ENCODE measurements around the gene TBC1D30.

Gene TBC1D30

DNA sequence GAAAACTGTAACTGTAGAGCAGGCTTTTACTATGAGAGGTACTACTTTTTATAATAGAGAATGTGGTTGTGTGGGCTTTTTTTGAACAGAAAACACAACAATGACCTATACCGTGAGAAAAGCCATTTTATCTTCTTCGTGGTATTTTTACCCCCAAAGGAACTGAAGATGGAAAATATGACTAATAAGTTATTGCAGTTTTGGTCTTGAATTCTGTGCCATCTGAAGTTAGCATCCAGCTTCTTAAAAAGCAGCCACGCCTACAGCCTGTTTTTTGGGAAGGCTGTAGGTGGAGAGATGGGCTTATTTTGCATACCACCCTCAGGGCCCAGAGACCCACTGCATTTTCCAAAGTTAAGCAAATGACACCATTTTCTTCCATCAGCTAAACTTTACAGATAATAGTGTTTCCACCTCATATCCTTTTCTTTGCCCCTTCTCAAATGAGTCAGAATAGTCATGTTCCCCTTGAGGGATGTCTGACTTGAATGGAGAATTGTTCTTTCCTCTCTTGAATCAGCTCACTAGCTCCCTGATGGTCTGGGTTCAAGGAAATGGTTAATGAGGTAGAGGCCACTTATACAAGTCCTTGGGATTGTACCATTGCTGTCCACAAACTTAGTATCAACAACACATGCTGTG, 53.0 kb downstream of the TBC1D30 start:
- H3K4me2 ChIP-seq (ENCODE audit: low read depth, low read length, poor library complexity, severe bottlenecking): no peak overlapping the region
- H2AFZ ChIP-seq (ENCODE audit: low read depth, low read length, severe bottlenecking): no peak overlapping the region
- TF ChIP-seq, protein P1, sequence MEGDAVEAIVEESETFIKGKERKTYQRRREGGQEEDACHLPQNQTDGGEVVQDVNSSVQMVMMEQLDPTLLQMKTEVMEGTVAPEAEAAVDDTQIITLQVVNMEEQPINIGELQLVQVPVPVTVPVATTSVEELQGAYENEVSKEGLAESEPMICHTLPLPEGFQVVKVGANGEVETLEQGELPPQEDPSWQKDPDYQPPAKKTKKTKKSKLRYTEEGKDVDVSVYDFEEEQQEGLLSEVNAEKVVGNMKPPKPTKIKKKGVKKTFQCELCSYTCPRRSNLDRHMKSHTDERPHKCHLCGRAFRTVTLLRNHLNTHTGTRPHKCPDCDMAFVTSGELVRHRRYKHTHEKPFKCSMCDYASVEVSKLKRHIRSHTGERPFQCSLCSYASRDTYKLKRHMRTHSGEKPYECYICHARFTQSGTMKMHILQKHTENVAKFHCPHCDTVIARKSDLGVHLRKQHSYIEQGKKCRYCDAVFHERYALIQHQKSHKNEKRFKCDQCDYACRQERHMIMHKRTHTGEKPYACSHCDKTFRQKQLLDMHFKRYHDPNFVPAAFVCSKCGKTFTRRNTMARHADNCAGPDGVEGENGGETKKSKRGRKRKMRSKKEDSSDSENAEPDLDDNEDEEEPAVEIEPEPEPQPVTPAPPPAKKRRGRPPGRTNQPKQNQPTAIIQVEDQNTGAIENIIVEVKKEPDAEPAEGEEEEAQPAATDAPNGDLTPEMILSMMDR (IDR thresholded peaks at IDR 0.05; ENCODE audit: insufficient read depth, low read length, poor library complexity, severe bottlenecking): no peak
- no peak for TF ChIP-seq EZH2phosphoT487 (conservative IDR thresholded peaks at IDR 0.05; ENCODE audit: low read length)
- H4K20me1 ChIP-seq (ENCODE audit: low read depth, low read length): no peaks in the 10 kb centered on the region
- no peaks in the 10 kb centered on the region for H3K27me3 ChIP-seq (ENCODE audit: low read length)
- H3F3A ChIP-seq (ENCODE audit: insufficient read depth): no peaks in the 10 kb centered on the region
- H3K9ac ChIP-seq (ENCODE audit: low read length): no peak overlapping the region
- H3K4me3 ChIP-seq (ENCODE audit: insufficient read depth, low read length, poor library complexity, severe bottlenecking): no peak overlapping the region
- no peaks in the 10 kb centered on the region for H3K79me2 ChIP-seq (ENCODE audit: insufficient read depth, low read length)
- no peaks in the 10 kb centered on the region for H3K9me3 ChIP-seq (ENCODE audit: insufficient read depth, low read length)
- H3K27ac ChIP-seq (ENCODE audit: low read depth, low read length): no peak overlapping the region
- H3K36me3 ChIP-seq (ENCODE audit: low read length): no peaks in the 10 kb centered on the region
- H3K9me2 ChIP-seq (replicated peaks; ENCODE audit: insufficient read depth, low read length): no peaks in the 10 kb centered on the region

DNA sequence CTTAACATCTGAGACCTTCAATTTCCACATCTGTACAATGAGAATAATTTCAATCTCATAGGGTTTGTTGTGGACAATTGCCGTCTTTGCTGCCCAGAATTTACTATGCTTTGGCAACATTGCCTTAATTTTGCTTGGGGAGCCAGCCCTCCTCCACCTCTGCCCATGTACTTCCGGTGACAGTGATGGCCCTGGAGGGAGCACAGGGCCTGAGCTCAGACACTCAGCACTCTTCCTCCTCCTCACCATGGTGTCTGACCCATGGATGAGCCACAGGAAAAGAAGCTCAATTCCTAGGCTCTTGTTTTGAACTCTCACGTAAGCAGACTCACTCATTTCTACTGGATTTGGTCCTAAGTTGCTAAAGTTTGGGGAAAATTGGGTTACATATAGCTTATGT, 58.2 kb downstream of the TBC1D30 start:
- Histone ChIP-seq H3K9ac (ENCODE audit: low read length) (no peak overlapping the region), H2AFZ (ENCODE audit: low read depth, low read length, severe bottlenecking) (no peak overlapping the region), H3K4me3 (ENCODE audit: insufficient read depth, low read length, poor library complexity, severe bottlenecking) (no peak overlapping the region), H3K9me2 (replicated peaks; ENCODE audit: insufficient read depth, low read length) (no peaks in the 10 kb centered on the region), H3K27ac (ENCODE audit: low read depth, low read length) (no peak overlapping the region), H4K20me1 (ENCODE audit: low read depth, low read length) (no peaks in the 10 kb centered on the region), H3F3A (ENCODE audit: insufficient read depth) (no peaks in the 10 kb centered on the region), H3K36me3 (ENCODE audit: low read length) (no peaks in the 10 kb centered on the region), H3K79me2 (ENCODE audit: insufficient read depth, low read length) (no peaks in the 10 kb centered on the region), H3K27me3 (ENCODE audit: low read length) (no peaks in the 10 kb centered on the region), H3K4me2 (ENCODE audit: low read depth, low read length, poor library complexity, severe bottlenecking) (no peak overlapping the region), H3K9me3 (ENCODE audit: insufficient read depth, low read length) (no peaks in the 10 kb centered on the region)
- TF ChIP-seq, protein P1 (IDR thresholded peaks at IDR 0.05; ENCODE audit: insufficient read depth, low read length, poor library complexity, severe bottlenecking): no peak
- no peak for TF ChIP-seq EZH2phosphoT487 (conservative IDR thresholded peaks at IDR 0.05; ENCODE audit: low read length)

DNA sequence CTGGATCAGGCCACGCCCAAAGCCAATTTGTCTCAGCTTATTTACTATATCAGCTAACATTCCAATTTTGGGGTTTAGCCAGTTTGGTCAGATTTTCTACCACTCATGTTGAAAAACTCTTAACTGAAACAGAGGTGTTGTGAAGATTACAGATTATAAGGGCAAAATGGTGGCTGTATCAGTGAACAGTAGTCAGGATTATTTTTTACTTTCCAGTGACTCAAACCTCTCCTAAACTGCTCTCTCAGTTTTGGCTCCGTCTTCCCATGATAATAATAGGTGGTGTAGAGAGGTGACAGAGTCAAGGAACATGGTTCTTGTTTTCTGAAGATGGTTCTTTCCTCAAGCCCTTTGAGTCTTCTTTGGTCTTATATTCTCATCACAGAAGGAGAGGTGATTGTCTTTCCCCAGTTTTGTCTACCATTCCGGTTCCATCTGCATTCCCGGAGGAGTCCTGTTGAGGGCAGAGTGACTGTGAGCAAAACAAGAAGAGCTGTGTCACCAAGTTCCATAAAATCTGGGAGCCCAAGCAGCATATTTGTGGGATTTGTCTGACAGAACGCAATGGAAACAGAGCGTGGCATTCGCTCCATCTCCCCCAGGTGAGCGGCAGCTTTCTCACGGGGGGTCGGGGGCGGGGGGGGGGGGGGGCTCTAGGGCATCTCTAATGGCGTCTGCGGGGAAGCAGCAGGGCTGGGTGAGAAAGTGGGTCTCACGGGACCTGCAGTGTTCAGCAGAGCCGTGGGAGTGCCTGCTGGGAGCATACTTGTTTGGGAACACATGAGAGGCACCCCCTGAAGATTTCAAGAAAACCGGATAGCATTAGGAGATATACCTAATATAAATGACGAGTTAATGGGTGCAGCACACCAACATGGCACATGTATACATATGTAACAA, 59.1 kb downstream of the TBC1D30 start:
- TF ChIP-seq, protein P1 (IDR thresholded peaks at IDR 0.05; ENCODE audit: insufficient read depth, low read length, poor library complexity, severe bottlenecking): no peak
- no peak for TF ChIP-seq EZH2phosphoT487 (conservative IDR thresholded peaks at IDR 0.05; ENCODE audit: low read length)
- Histone ChIP-seq H4K20me1 (ENCODE audit: low read depth, low read length) (no peaks in the 10 kb centered on the region), H3K4me3 (ENCODE audit: insufficient read depth, low read length, poor library complexity, severe bottlenecking) (no peak overlapping the region), H3K9ac (ENCODE audit: low read length) (no peak overlapping the region), H3F3A (ENCODE audit: insufficient read depth) (no peaks in the 10 kb centered on the region), H2AFZ (ENCODE audit: low read depth, low read length, severe bottlenecking) (no peak overlapping the region), H3K79me2 (ENCODE audit: insufficient read depth, low read length) (no peaks in the 10 kb centered on the region), H3K36me3 (ENCODE audit: low read length) (no peaks in the 10 kb centered on the region), H3K4me2 (ENCODE audit: low read depth, low read length, poor library complexity, severe bottlenecking) (no peak overlapping the region), H3K27ac (ENCODE audit: low read depth, low read length) (no peak overlapping the region), H3K9me3 (ENCODE audit: insufficient read depth, low read length) (no peaks in the 10 kb centered on the region), H3K9me2 (replicated peaks; ENCODE audit: insufficient read depth, low read length) (no peaks in the 10 kb centered on the region), H3K27me3 (ENCODE audit: low read length) (no peaks in the 10 kb centered on the region)

Measured in SU-DHL-6 (cell line).